H4 (cell line): Measurements from ENCODE around the gene DLL4. TPM values are rescaled to one million over a fixed set of nuclear protein-coding genes. Genes with fewer than 3 reads are reported as not detected.

Experiments
- DNase-seq: peaks from one replicate; pipeline ENCODE4 v3.0.0-alpha.2; 2015; ENCODE audit warnings: low spot score
- total RNA-seq: library from RNA; depleted of rRNA; stranded (reverse); fragments of >200 nt; shearing (Covaris generic); gene quantifications from 2 replicates; pipeline ENCODE4 v1.2.3, GENCODE V29; 2014

The DLL4 gene
- total RNA-seq, 1 experiment from 2014 or later, result 0.10 TPM

DNA sequence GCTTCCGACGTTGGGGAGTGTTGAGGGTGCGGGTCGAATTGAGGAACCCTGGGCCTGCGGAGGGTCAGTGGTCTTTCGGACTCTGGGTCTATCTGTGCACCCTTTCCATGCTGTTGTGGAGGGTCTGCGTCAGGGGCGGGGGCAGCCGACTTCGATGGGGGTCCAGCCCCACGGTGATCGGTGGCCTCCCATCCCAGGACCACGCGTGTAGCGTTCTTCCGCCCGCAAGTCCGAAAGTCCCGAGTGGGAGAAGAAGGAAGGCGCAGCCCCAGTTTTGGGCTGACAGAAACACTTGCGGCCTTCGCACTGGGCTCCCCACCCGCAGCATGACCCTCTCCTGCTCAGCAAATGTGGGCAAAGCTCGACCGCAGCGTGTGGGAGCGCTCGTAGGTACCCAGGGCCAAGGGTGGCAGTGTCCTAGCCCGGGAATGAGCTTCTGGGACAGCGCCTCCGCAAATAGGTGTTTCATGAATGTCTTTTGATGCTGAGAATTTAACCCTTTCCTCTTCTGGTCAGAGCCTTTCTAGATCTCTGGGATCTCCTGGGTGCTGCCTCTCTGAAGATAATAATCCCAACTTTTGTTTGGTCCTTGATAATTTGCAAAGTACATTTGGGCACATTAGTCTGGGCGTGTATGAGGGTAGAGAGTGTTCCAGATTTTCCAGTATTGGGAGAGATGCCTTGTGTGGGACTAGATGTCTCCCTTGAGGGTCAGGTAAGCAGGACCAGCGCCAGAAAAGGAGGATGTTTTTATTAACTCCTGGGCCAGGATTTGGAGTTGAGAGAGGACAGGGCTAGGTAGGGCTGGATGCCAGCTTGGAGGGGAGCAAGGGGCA, 2.3 kb upstream of the DLL4 start:
- DNase-seq, result no peak

- no peak for DNase-seq
Measured at GRCh38 chr15:40927495-40927872, 1.7 kb upstream of the DLL4 start.

- no peak for DNase-seq
Measured at GRCh38 chr15:40927873-40928806, 1.0 kb upstream of the DLL4 start.

DNA sequence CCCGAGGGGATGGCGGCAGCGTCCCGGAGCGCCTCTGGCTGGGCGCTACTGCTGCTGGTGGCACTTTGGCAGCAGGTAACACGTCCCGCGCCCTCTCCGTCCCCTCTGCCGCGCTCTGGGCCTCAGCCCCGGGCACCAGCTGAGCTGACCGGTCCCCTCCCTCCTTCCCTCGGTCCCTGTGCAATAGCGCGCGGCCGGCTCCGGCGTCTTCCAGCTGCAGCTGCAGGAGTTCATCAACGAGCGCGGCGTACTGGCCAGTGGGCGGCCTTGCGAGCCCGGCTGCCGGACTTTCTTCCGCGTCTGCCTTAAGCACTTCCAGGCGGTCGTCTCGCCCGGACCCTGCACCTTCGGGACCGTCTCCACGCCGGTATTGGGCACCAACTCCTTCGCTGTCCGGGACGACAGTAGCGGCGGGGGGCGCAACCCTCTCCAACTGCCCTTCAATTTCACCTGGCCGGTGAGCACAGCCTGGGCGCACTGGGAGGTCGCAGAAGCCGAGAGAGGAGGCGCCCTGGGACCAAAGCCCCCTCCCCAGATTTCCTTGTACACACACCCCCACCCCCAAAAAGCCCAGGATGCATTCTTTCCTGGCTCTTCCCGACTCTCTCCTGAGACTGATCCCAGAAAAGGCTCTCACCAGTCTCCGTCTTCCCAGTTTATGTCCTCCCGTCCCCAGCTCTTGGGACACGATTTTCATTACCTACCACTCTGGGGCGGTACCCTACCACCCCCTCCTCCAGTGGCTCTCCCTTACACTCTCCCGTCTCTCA, 705 bp downstream of the DLL4 start:
- DNase-seq, result no peak

DNA sequence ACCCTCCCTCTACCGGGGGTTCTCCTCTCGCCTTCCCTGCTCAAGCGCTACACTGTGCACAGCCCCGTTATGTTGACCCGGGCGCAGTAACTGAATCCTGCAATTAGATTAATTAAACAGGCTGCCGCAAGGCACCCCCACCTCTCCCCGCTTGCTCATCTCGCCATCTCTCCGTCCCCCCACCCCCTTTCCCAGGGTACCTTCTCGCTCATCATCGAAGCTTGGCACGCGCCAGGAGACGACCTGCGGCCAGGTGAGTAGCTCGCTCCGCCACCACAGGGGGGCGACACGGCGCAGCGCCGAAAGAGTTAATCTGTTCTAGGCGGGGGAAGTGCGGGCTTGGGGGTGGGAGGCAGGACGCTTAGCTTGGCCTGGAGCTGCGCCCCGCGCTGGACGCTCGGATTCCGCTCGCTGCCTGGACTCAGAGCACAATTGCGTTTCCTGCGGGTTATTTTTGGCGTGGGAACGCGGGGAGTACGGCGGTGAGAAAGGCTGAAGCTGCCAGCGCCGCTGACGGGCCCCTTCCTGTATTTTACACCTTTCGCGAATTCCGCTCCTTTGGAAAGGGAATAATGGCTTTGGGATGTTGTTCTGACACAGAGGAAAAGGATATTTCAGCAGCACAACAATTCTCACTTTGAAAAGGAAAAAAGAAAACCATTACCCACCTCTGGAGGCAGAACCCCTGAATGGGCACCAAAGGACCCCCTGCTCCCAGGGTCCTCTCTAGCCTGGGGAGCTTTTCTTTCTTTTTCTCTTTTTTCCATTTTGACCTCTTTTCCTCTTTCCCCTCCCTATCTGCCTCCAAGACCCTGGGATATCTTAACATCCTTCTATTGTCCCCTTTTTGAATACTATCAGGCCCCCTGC, 1.5 kb downstream of the DLL4 start:
- no peak for DNase-seq

- DNase-seq, result no peak
Measured at GRCh38 chr15:40931300-40932142, 2.4 kb downstream of the DLL4 start.

- no peak for DNase-seq
Measured at GRCh38 chr15:40932156-40932555, 3.0 kb downstream of the DLL4 start.

- no peak for DNase-seq
Measured at GRCh38 chr15:40932649-40933516, 3.7 kb downstream of the DLL4 start.

DNA sequence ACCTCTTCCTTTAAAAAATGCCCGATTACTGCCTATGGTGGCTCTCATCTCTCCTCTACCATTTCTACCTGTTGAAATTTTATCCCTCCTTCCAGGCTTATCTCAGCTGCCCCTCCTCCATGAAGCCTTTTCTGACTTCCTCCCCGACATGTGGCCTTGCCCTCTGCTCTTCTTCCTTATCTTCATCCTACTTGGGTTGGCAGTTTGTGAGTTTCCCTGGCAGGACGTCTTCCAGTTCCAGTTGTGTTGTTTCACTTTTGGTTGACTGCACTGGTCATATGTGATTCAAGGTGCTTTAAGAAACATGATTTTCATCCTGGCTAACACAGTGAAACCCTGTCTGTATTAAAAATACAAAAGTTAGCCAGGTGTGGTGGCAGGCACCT, 4.4 kb downstream of the DLL4 start:
- no peak for DNase-seq

- DNase-seq, result no peak
Measured at GRCh38 chr15:40934457-40934856, 5.3 kb downstream of the DLL4 start.

DNA sequence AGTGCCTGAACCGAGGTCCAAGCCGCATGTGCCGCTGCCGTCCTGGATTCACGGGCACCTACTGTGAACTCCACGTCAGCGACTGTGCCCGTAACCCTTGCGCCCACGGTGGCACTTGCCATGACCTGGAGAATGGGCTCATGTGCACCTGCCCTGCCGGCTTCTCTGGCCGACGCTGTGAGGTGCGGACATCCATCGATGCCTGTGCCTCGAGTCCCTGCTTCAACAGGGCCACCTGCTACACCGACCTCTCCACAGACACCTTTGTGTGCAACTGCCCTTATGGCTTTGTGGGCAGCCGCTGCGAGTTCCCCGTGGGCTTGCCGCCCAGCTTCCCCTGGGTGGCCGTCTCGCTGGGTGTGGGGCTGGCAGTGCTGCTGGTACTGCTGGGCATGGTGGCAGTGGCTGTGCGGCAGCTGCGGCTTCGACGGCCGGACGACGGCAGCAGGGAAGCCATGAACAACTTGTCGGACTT, 7.1 kb downstream of the DLL4 start:
- DNase-seq, result no peak

DNA sequence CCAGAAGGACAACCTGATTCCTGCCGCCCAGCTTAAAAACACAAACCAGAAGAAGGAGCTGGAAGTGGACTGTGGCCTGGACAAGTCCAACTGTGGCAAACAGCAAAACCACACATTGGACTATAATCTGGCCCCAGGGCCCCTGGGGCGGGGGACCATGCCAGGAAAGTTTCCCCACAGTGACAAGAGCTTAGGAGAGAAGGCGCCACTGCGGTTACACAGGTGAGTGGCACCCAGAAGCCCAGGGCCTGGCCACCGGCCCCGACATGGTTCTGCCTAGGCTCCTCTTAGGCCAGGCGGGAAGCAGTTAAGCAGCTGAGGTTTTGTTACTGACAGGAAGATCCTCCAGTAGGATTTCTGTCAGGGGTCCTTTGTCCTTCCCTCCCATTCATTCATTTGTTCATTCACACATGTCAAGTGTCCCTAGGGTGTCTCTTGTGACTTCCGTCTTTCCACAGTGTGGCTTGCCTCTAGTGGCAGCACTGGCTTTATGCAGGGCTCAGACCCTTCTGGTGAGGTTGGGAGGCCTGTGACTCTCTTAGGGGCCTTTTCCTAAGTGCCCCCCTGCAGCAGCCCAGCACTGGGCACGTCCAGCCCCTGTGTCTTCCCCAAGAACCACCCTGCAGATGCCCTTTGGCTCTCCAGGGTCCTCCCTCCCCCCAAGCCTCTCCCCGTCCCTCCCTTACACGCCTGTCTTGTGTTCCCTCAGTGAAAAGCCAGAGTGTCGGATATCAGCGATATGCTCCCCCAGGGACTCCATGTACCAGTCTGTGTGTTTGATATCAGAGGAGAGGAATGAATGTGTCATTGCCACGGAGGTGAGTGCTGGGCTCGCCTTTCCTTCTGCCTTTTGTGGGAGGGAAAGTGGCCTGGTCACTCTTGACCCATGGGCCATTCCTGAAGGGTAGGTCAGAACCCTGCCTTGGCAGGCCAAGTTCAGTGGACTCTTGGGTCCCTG, 7.8 kb downstream of the DLL4 start:
- DNase-seq, result no peak

DNA sequence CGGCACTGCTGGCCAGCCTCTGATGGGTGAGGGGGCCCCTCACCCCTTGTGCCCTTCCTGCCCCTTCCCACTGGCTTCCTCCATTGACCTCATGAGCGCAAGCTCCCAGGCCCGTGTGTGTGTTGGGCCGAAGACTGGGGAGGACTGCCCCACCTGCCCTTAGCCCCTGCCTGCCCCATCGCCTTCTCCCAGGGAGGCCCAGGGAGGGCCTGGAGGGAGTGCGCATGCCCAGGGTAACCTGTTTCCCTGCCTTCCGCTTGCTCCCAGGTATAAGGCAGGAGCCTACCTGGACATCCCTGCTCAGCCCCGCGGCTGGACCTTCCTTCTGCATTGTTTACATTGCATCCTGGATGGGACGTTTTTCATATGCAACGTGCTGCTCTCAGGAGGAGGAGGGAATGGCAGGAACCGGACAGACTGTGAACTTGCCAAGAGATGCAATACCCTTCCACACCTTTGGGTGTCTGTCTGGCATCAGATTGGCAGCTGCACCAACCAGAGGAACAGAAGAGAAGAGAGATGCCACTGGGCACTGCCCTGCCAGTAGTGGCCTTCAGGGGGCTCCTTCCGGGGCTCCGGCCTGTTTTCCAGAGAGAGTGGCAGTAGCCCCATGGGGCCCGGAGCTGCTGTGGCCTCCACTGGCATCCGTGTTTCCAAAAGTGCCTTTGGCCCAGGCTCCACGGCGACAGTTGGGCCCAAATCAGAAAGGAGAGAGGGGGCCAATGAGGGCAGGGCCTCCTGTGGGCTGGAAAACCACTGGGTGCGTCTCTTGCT, 8.8 kb downstream of the DLL4 start:
- peak; percentile 73 for DNase-seq

- no peak for DNase-seq
Measured at GRCh38 chr15:40938536-40938870, 9.4 kb downstream of the DLL4 start.

DNA sequence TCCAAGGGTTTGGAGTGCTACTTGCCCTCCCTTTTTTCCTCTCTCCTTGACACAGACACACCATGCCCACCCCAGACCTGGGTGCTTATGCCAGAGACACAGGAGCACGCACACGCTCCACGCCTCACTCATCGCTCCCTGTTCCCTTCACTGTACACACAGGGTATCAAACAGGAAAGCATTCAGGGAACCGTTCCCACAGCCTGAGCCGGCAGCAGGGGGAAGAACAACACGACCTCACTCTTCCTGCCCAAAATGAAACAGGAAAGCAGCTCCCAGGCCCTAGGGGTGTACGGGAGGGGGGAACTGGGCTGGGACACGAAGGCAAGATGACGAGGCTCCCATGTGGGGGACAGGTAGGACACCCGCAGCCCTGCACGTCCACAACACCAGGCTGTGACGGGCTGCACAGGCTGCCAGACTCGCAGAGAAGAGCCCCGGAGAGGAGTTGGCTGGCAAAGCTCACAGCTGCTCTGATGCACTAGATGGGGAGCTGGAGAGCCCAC, 11.2 kb downstream of the DLL4 start:
- DNase-seq, result no peak

DNA sequence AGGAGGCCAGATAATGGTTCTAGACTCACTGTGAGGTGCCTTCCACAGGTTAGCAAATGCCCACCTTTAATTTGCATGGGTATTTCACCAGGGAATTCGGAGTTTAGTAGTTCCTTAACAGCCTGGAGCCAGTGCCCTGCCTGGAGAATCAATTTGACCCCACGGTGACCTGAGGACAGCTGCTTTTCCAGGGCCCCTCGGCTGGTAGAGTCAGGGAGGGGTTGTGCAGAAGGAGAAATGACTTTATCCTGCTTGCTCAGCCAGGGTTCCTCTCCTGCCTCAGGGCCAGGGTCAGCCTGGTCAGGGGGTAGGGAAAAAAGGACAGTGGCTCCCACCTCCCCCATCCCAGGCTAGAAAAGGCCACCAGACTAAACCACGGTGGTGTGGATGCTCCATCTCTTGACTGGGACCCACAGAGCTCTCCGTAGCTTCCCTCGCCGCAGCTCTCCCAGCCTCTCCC, 12.0 kb downstream of the DLL4 start:
- DNase-seq, result no peak
